NCI-H526 (cell line): ENCODE results near the gene NR3C2.
"Not testable (repeated sequence)": the region's sequence is repeated elsewhere in the genome, so short reads cannot be mapped to it uniquely, and the experiment has no call there.

Source experiments
- DNase-seq, 2 experiments: peaks; one replicate each; lab custom pipeline; 2025; lab: John Stamatoyannopoulos, UW

The NR3C2 gene

GRCh38 chr4:148166132-148166591 lies 276.1 kb downstream of the NR3C2 start:
- no peak for DNase-seq

DNA sequence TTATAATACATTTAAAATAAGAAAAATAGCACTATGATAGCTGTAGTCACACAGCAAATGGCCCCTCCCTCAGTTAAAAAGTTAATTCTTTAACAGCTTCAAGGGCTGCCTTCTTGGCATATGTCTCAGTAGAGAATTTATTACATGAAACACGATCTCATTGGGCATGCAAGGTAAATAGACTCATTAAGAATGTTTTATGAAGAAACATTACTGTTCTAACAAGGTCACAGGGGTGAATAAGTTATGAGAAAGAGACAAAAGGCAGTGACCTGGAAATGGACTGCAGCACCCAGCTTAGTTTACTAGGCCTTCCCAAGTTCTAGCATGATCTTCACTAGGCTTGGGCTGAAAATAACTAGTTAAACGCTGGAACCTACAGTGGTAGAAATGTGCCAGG lies 277.7 kb downstream of the NR3C2 start:
- no peak for DNase-seq

GRCh38 chr4:148162991-148163390 lies 279.2 kb downstream of the NR3C2 start:
- no peak for DNase-seq

- no peak for DNase-seq
Observed at GRCh38 chr4:148162519-148162918, 279.7 kb downstream of the NR3C2 start.

DNA sequence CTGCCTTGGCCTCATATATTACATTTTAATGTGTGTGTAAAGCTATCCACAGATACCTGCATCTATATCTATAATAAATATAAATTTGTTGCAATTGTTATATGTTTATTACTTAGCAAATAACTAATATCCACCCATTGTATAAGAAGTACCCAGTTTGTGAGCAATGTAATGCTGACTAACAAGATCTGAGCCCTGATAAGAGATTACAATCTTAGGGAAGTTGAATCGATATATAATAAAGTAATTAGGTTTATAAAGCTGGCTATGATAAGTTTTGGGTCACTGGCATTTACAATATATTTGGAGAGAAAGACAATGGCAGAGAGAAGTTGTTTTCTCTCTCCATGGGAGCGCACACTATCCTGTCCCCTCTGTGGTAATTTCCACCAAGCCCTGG lies 280.6 kb downstream of the NR3C2 start:
- no peak for DNase-seq

DNA sequence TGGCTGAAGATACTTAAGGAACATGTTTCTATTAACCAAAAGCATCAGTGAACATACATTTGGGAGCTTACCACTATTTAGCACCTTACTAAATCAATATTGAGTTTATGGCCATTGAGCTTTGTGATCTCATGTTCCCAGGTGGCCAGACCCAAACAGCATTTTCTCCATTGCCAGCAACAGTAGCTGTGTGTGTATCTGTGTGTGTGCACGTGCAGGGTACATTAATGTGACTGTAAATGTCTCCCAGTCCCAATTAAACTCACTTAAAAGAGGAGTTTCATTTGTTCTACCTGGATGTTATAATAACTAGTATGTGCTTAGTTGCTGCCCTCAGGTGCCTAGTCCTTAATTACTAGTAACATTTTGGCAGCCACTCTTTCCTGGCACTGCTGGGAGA lies 282.4 kb downstream of the NR3C2 start:
- DNase-seq, result no peak

- DNase-seq, result no peak
Observed at GRCh38 chr4:148154769-148155168, 287.4 kb downstream of the NR3C2 start.

DNA sequence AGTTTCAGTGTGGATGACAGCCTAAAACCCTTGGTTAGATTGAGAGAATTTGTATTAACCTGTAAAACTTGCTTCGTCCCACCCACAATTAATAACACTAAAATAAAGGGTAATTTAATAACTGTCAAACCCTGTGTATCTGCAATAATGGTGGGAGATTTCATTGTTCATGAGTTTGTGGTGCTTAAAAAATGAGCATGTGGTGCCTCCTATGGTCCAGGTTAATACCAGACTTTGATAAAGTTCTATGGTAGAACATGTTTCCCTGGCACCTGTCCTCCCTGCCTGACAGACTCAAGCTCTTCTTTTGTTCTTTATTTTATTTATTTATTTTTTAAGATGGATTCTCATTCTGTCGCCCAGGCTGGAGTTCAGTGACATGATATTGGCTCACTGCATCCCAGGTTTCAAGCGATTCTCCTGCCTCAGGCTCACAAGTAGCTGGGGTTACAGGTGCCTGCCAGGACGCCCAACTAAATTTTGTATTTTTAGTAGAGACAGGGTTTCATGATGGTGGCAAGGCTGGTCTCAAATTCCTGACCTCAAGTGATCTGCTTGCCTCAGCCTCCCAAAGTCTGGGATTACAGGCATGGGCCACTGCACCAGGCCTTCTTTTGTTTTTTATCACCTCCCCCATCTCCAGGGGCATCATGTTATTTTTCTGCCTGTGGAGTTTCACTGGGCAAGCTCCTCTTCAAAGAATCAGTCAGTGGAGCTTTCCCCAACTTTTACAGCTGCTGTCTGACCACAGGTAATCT lies 289.2 kb downstream of the NR3C2 start:
- peak in 1 of 2 experiments; percentile 9 for DNase-seq

GRCh38 chr4:148151806-148152205 lies 290.4 kb downstream of the NR3C2 start:
- DNase-seq, result no peak

DNA sequence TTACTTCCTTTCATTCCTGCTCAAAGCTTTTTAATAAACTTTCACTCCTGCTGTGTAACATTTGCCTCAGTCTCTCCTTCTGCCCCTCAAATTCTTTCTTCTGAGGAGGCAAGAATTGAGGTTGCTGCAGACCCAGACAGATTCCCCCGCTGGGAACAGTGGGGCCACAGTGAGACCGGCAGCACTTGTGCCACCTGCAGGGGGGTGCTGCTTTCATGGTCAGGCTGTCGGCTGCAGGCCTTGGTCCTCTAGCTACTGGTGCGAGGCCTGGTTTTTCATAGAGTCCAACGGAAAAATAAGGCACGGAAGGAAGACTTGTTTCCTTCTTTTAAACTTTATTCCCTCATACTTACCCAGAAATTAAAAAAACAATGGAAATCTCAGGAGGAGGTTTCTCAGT lies 296.7 kb downstream of the NR3C2 start:
- DNase-seq, result no peak

DNA sequence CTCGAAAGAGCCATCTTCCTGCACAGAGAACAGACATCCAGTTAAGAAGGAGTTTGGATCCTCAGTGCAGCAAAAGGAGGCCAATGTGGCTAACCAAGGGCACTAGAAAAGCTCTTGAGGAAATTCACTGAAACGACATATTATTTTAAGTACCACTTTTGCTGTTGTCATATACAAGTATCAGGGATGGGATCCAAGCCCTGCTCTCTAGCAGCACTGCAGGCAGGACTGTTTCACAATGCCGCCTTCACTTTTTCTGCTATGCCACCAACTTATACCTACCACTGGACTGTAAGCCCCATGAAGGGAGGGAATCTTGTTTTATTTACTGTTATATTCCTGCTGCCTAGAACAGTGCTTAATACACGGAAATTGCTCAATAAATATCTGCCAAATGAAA lies 299.0 kb downstream of the NR3C2 start:
- no peak for DNase-seq

DNA sequence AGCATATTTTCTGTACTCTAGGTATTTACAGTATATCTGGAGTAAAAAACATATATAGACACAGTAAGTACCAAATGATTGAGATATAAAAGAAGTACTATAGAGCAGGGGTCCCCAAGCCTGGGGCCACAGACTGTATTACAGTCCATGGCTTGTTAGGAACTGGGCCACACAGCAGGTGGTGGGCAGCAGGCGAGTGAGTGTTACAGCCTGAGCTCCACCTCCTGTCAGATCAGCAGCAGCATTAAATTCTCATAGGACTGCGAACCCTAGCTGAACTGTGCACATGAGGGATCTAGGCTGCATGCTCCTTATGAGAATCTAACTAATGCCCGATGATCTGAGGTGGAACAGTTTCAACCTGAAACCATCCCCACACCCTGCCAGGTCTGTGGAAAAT lies 300.7 kb downstream of the NR3C2 start:
- no peak for DNase-seq

DNA sequence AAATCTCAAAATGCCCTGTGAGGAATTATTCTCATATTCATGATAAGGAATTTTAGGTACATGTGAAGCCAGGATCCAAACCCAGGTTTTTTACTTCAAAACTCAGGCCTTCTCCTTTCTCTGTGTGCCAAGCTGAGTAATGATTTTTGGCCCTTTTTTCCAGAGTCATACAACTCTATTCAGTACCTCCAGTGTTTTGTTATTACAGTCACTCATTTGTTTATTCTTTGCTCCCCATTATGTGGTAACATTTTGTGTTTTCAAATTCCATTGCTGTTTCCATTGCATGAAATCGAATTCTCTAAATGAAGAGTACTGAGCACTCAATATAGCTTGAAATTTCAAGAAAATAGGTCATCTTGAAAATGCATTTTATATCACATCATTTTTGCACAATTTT lies 315.4 kb downstream of the NR3C2 start:
- DNase-seq, result no peak

- DNase-seq, result no peak
Observed at GRCh38 chr4:148124512-148124911, 317.7 kb downstream of the NR3C2 start.

- DNase-seq, result not testable (repeated sequence)
Observed at GRCh38 chr4:148123161-148123560, 319.1 kb downstream of the NR3C2 start.

DNA sequence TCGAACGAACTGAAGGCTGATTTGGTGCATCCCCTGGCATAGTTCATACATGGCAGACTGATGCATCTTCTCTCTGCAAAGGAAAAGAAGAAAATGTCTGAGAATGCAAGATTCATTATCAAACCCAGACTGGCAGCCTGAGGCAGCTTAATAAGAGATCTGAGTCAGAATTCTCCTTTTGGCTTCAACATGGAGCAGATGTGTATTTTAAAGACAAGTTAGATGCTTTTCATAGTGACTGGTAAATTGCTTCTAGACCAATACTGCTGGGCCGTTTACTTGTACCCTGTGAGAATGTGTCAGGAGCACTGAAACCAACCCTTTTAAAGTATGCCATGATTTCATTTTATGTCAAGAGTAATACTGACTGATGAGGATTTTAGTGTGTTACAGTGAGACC lies 322.0 kb downstream of the NR3C2 start:
- no peak for DNase-seq

DNA sequence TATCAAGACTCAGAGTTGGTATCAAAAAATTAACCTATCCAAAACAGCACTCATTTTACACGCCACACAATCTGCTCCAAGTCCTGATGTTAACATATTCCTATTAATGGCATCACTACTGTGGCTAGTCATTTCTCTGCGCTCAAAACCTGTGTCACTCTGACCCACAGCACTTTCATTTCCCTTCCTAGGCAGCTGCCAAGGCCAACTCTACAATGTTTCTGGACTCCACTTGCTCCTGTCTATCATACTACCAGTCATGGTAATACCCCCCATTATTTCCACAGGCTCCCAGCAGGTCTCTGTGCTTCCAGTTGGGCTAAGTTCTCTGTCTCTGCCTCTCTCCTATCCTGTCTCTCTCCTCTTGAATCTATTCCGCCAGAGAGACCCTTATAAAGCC lies 323.6 kb downstream of the NR3C2 start:
- no peak for DNase-seq

DNA sequence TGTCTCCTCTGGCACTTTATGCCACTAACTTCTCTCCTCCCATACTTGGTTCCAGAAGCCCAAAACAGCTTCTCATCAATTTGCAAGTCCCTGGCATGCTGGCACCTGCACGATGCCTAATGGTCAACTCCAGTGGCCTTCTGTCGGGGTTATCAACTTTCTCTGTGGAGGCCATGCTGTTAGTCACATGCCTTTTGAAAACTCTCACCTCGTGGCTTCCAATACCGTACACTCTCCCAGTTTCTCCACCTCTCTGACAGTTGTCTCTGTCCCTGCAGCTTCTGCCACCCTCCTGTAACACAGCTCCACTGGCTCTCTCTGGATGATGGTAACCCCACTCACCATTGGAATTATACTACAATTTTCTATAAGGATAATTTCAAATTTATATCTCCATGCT lies 324.0 kb downstream of the NR3C2 start:
- DNase-seq, result no peak

DNA sequence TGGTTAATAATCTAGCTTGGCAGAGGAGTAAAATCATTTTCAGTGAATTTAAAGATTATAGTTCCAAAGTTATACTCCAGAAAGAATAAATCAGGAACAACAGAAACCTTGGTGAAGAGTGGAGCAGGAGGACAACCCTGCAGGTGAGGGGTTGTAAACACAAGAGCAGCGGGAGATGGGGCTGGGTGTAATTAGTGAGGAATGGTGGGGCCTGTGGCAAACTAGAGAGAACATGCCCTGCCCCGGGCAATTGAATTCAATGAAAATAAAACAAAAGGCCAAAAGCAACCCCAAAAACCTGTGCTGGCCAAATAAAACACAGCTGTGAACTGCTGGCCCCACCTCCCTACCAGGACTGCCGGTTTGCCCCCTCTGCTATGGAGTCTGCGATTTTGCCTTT lies 325.2 kb downstream of the NR3C2 start:
- DNase-seq, result no peak

DNA sequence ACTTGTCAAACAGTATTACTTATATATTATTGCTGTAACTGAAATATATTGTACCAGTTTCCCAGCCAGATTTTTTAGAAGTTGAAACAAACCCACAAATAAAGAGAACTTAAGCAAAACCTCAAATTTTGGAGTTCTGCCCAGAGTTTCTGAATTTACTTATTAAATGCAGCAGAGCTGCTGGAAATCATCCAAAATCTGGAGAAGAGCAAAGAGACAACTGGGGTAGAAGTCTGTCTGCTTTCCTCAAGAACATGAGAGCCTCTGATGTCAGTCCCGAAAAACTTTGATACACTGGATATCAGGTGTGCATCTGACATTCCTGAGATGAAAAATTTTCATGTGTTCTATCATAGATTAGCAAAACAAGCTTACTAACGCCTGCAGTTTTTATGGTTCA lies 325.9 kb downstream of the NR3C2 start:
- DNase-seq, result no peak

- DNase-seq, result no peak
Observed at GRCh38 chr4:148114436-148114835, 327.8 kb downstream of the NR3C2 start.

GRCh38 chr4:148112231-148112982 lies 329.8 kb downstream of the NR3C2 start:
- DNase-seq, result no peak

GRCh38 chr4:148110169-148110568 lies 332.0 kb downstream of the NR3C2 start:
- DNase-seq, result no peak

DNA sequence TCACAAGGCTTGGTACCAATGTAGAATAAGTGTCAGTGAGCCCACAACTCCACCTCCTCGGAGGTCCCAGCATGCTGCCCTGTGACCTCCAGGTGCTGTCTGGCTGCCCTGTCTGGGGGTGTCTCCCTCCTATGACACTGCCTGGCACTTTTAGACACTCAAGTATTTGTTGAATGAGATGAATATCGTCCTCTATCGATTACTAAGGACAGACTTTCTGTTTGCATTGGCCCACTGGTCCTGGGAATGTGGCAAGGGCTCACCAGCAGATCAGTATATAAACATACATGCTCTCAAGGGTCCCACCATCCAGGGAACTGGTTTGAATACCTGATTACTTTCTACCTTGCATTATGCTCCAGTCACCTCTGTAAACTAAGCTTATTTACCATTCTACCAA lies 333.0 kb downstream of the NR3C2 start:
- no peak for DNase-seq
